ENCODE data around the gene PTPRE. TPM values are rescaled to one million over a fixed set of nuclear protein-coding genes. Genes with fewer than 3 reads are reported as not detected.
A peak's percentile ranks its signal among the peaks of the same experiment; 100 is the strongest.

Gene PTPRE
- total RNA-seq, 6 donors from 2014 or later = 49.9 to 89.2 (median 64.2) TPM

DNA sequence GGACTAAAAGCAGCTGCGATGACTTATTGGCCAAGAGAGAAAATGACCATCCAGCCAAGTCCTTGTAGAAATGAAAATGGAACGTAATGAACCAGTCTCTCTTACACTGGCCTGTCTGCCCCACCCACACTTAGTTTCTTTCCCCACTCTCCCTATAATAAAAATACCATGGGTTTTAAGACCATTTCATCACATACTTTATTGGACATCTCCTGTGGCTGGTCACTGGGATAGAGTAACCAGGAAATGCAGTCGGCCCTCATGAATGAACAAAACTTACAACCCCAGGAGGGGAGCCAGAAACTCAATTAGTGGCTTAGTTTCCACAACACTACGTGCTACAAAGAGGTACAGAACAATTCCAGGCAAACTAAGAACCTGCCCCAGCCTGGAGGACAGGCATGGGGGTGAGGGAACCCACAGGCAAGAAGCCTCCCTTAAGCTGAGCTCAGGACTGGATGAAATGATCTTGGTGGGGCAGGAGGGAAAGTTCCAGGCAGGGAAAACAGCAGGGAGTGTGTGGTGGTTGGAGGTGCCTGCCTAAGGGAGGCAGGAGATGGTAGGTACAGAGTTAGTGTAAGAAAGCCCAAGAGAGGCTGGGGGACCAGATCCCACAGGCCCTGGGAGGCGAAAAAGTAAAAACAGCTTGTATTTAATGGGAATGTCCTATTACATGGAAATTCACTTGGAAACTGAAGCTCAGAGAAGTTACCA is 189.7 kb downstream of the PTPRE start:
- WGBS, 2 donors = 85 to 93% methylated on average over 5 of the region's 5 CpGs
- H3K27me3 ChIP-seq = no peaks in the 10 kb centered on the region

GRCh38 chr10:128097783-128098182 is 190.9 kb downstream of the PTPRE start:
- Histone ChIP-seq H3K27me3 (no peaks in the 10 kb centered on the region), H3K36me3 (no peaks in the 10 kb centered on the region), H3K9me3 (no peaks in the 10 kb centered on the region), H3K4me1 (no peaks in the 10 kb centered on the region), H3K27ac (no peak overlapping the region), H3K4me3 (no peak overlapping the region)
- DNase-seq (no peak), ATAC-seq (ENCODE audit: low FRiP score in 2 of 2) (no peak)
- 87 to 88% methylated on average over 8 of the region's 8 CpGs for WGBS, 2 donors
- no peak for TF ChIP-seq EP300 (IDR thresholded peaks at IDR 0.05)

More for the DNA sequence above, 189.7 kb downstream of the PTPRE start:
- no peak overlapping the region for H3K4me3 ChIP-seq
- no peaks in the 10 kb centered on the region for H3K9me3 ChIP-seq
- H3K4me1 ChIP-seq = no peaks in the 10 kb centered on the region
- DNase-seq = no peak
- H3K27ac ChIP-seq = no peak overlapping the region
- TF ChIP-seq POLR2AphosphoS5 (IDR thresholded peaks at IDR 0.05) (no peak), EP300 (IDR thresholded peaks at IDR 0.05) (no peak), POLR2A (IDR thresholded peaks at IDR 0.05) (no peak)
- TF ChIP-seq, protein P1, sequence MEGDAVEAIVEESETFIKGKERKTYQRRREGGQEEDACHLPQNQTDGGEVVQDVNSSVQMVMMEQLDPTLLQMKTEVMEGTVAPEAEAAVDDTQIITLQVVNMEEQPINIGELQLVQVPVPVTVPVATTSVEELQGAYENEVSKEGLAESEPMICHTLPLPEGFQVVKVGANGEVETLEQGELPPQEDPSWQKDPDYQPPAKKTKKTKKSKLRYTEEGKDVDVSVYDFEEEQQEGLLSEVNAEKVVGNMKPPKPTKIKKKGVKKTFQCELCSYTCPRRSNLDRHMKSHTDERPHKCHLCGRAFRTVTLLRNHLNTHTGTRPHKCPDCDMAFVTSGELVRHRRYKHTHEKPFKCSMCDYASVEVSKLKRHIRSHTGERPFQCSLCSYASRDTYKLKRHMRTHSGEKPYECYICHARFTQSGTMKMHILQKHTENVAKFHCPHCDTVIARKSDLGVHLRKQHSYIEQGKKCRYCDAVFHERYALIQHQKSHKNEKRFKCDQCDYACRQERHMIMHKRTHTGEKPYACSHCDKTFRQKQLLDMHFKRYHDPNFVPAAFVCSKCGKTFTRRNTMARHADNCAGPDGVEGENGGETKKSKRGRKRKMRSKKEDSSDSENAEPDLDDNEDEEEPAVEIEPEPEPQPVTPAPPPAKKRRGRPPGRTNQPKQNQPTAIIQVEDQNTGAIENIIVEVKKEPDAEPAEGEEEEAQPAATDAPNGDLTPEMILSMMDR (IDR thresholded peaks at IDR 0.05) = no peak
- no peak for ATAC-seq (ENCODE audit: low FRiP score in 2 of 2)
- H3K36me3 ChIP-seq = no peaks in the 10 kb centered on the region

GRCh38 chr10:128098631-128099030 is 191.7 kb downstream of the PTPRE start:
- no peak overlapping the region for H3K4me3 ChIP-seq
- ATAC-seq (ENCODE audit: low FRiP score in 2 of 2) = no peak
- no peak for DNase-seq
- 87 to 94% methylated on average over 10 of the region's 10 CpGs for WGBS, 2 donors
- no peaks in the 10 kb centered on the region for H3K4me1 ChIP-seq
- no peaks in the 10 kb centered on the region for H3K27me3 ChIP-seq
- no peaks in the 10 kb centered on the region for H3K9me3 ChIP-seq
- no peak overlapping the region for H3K27ac ChIP-seq
- no peaks in the 10 kb centered on the region for H3K36me3 ChIP-seq
- no peak for TF ChIP-seq POLR2A (IDR thresholded peaks at IDR 0.05)
- no peak for TF ChIP-seq EP300 (IDR thresholded peaks at IDR 0.05)
- TF ChIP-seq, protein P1 (IDR thresholded peaks at IDR 0.05) = no peak
- TF ChIP-seq POLR2AphosphoS5 (IDR thresholded peaks at IDR 0.05) = no peak

- Histone ChIP-seq H3K36me3 (no peaks in the 10 kb centered on the region), H3K9me3 (no peaks in the 10 kb centered on the region), H3K27me3 (no peaks in the 10 kb centered on the region), H3K4me1 (no peaks in the 10 kb centered on the region), H3K4me3 (no peak overlapping the region), H3K27ac (no peak overlapping the region)
- TF ChIP-seq POLR2A (IDR thresholded peaks at IDR 0.05) = no peak
- TF ChIP-seq POLR2AphosphoS5 (IDR thresholded peaks at IDR 0.05) = no peak
- TF ChIP-seq, protein P1 (IDR thresholded peaks at IDR 0.05) = no peak
- TF ChIP-seq EP300 (IDR thresholded peaks at IDR 0.05) = no peak
- ATAC-seq (ENCODE audit: low FRiP score in 2 of 2) = no peak
- 96 to 98% methylated on average over 10 of the region's 10 CpGs for WGBS, 2 donors
- peak in 1 of 2 donors; percentile 24 for DNase-seq
These were observed 193.0 kb downstream of the PTPRE start for GRCh38 chr10:128099901-128100300.

DNA sequence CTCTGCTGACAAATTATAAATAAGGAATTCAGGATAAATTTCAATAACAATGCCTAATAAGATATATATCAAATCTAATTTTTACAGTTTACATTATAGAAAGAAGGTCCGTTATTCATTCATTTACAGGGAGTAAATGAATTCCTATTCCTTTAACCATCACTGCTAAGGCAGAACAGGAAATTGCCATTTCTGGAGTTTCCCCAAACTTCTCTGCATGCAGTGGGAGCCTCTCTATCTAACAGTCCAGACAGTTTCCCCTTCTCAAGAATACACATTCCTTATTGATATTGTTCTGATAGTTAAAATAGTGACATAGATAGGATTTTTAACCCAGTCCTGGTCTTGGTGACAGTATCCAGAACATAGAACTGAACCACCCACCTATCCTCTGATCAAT is 195.0 kb downstream of the PTPRE start:
- no peaks in the 10 kb centered on the region for H3K27me3 ChIP-seq
- H3K9me3 ChIP-seq = no peaks in the 10 kb centered on the region
- no peak for TF ChIP-seq POLR2AphosphoS5 (IDR thresholded peaks at IDR 0.05)
- no peak for TF ChIP-seq POLR2A (IDR thresholded peaks at IDR 0.05)
- no peak for TF ChIP-seq EP300 (IDR thresholded peaks at IDR 0.05)
- TF ChIP-seq, protein P1 (IDR thresholded peaks at IDR 0.05) = no peak
- H3K4me3 ChIP-seq = no peak overlapping the region
- WGBS, 2 donors = 85 to 86% methylated on average over 1 of the region's 1 CpG
- H3K27ac ChIP-seq = no peak overlapping the region
- no peaks in the 10 kb centered on the region for H3K4me1 ChIP-seq
- DNase-seq (no peak), ATAC-seq (ENCODE audit: low FRiP score in 2 of 2) (no peak)
- no peaks in the 10 kb centered on the region for H3K36me3 ChIP-seq

All from upper lobe of left lung (tissue), 6 donors.